ENCODE results near the gene ADRA2B.

Gene ADRA2B

GRCh38 chr2:96110621-96111256 is 5.6 kb downstream of the ADRA2B start:
- H3K36me3 ChIP-seq (replicated peaks): no peaks in the 10 kb centered on the region
- no peak overlapping the region for H3K27ac ChIP-seq
- peaks cover 10% of the 10 kb centered on the region for H3K27me3 ChIP-seq (replicated peaks)
- TF ChIP-seq CTCF (IDR thresholded peaks at IDR 0.05; ENCODE audit: low read depth, low read length, missing control alignments): no peak
- DNase-seq: no peak
- no peak overlapping the region for H3K4me3 ChIP-seq (ENCODE audit: low read depth, low read length)
- in situ Hi-C loops (cut with HindIII; ENCODE audit: low pct_ligation_motif_present, low sequenced_read_pairs): no loop called here

- H3K4me3 ChIP-seq (ENCODE audit: low read depth, low read length): no peak overlapping the region
- H3K27me3 ChIP-seq (replicated peaks): peaks cover 2% of the 10 kb centered on the region
- no peak overlapping the region for H3K27ac ChIP-seq
- no peaks in the 10 kb centered on the region for H3K36me3 ChIP-seq (replicated peaks)
- TF ChIP-seq CTCF (IDR thresholded peaks at IDR 0.05; ENCODE audit: low read depth, low read length, missing control alignments): no peak
- DNase-seq: no peak
- in situ Hi-C loops (cut with HindIII; ENCODE audit: low pct_ligation_motif_present, low sequenced_read_pairs): no loop called here
Observed at GRCh38 chr2:96109931-96110511, 6.3 kb downstream of the ADRA2B start.

- Histone ChIP-seq H3K27me3 (replicated peaks) (no peaks in the 10 kb centered on the region), H3K27ac (no peak overlapping the region), H3K36me3 (replicated peaks) (no peaks in the 10 kb centered on the region), H3K4me3 (ENCODE audit: low read depth, low read length) (no peak overlapping the region)
- no peak for TF ChIP-seq CTCF (IDR thresholded peaks at IDR 0.05; ENCODE audit: low read depth, low read length, missing control alignments)
- in situ Hi-C loops (cut with HindIII; ENCODE audit: low pct_ligation_motif_present, low sequenced_read_pairs): no loop called here
- no peak for DNase-seq
Observed at GRCh38 chr2:96109361-96109680, 7.0 kb downstream of the ADRA2B start.

GRCh38 chr2:96108541-96109360 is 7.6 kb downstream of the ADRA2B start:
- H3K4me3 ChIP-seq (ENCODE audit: low read depth, low read length): no peak overlapping the region
- no peaks in the 10 kb centered on the region for H3K36me3 ChIP-seq (replicated peaks)
- H3K27me3 ChIP-seq (replicated peaks): no peaks in the 10 kb centered on the region
- TF ChIP-seq CTCF (IDR thresholded peaks at IDR 0.05; ENCODE audit: low read depth, low read length, missing control alignments): no peak
- in situ Hi-C loops (cut with HindIII; ENCODE audit: low pct_ligation_motif_present, low sequenced_read_pairs): no loop called here
- DNase-seq: no peak
- H3K27ac ChIP-seq: no peak overlapping the region

- no peaks in the 10 kb centered on the region for H3K36me3 ChIP-seq (replicated peaks)
- TF ChIP-seq CTCF (IDR thresholded peaks at IDR 0.05; ENCODE audit: low read depth, low read length, missing control alignments): no peak
- no peak overlapping the region for H3K27ac ChIP-seq
- H3K27me3 ChIP-seq (replicated peaks): no peaks in the 10 kb centered on the region
- H3K4me3 ChIP-seq (ENCODE audit: low read depth, low read length): no peak overlapping the region
- no peak for DNase-seq
- in situ Hi-C loops (cut with HindIII; ENCODE audit: low pct_ligation_motif_present, low sequenced_read_pairs): no loop called here
Observed at GRCh38 chr2:96108151-96108540, 8.2 kb downstream of the ADRA2B start.
